CD4-positive, alpha-beta T cell treated with Interleukin-4 for 4 hours (primary cell): Measurements from ENCODE around the gene PRKCB.

Source experiments
- DNase-seq: peaks from one replicate; pipeline ENCODE4 v3.0.0-alpha.2; 2020

Gene PRKCB

DNA sequence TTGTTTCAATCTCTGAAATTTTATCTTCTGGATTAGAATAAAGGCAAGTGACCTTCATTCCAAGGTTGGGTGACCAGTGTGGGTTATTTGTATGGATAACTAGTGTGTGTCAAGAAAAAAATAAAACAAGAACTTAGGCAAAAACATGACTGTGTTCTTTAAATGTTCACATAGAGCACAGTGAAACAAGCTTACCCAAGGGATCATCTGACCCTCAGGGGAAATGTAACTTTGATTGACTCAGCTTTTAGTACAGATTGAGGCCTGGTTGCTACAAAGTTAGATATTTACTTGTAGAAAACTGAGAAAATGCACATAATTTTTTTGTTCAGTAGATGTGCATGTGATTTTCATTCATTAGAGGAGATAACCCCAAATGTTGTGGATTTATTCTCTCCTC lies 427.0 kb downstream of the PRKCB start:
- DNase-seq = no peak
